ENCODE data around the gene RNF168.
"Not testable (repeated sequence)": the region's sequence is repeated elsewhere in the genome, so short reads cannot be mapped to it uniquely, and the experiment has no call there.

RNF168 gene

GRCh38 chr3:196514913-196515621, 11.5 kb upstream of the RNF168 start, which contains the start of gene SMCO1:
TSS of gene SMCO1 (minus strand) at chr3:196515346. CDS start at chr3:196515209, 137 bp downstream.
- no peak for DNase-seq (ENCODE audit: low read depth in 2 of 2)

GRCh38 chr3:196514350-196514716, 10.8 kb upstream of the RNF168 start:
- no peak for DNase-seq (ENCODE audit: low read depth in 2 of 2)

GRCh38 chr3:196513697-196514349, 10.3 kb upstream of the RNF168 start:
- no peak for DNase-seq (ENCODE audit: low read depth in 2 of 2)

GRCh38 chr3:196511646-196512425, 8.3 kb upstream of the RNF168 start:
- DNase-seq (ENCODE audit: low read depth in 2 of 2), result not testable (repeated sequence)

- DNase-seq (ENCODE audit: low read depth in 2 of 2), result not testable (repeated sequence)
Observed at GRCh38 chr3:196511108-196511507, 7.5 kb upstream of the RNF168 start.

GRCh38 chr3:196506687-196507086, 3.1 kb upstream of the RNF168 start:
- DNase-seq (ENCODE audit: low read depth in 2 of 2), result no peak

GRCh38 chr3:196504556-196504955, 988 bp upstream of the RNF168 start:
- DNase-seq (ENCODE audit: low read depth in 2 of 2), result no peak

- not testable (repeated sequence) for DNase-seq (ENCODE audit: low read depth in 2 of 2)
Observed at GRCh38 chr3:196504077-196504398, 470 bp upstream of the RNF168 start.

GRCh38 chr3:196502775-196503195, 783 bp downstream of the RNF168 start:
- DNase-seq (ENCODE audit: low read depth in 2 of 2), result peak; percentile 13 to 29

GRCh38 chr3:196501316-196502044, 2.1 kb downstream of the RNF168 start:
- no peak for DNase-seq (ENCODE audit: low read depth in 2 of 2)

GRCh38 chr3:196499807-196500524, 3.6 kb downstream of the RNF168 start:
- DNase-seq (ENCODE audit: low read depth in 2 of 2), result no peak

- DNase-seq (ENCODE audit: low read depth in 2 of 2), result no peak
Observed at GRCh38 chr3:196499061-196499460, 4.5 kb downstream of the RNF168 start.

- DNase-seq (ENCODE audit: low read depth in 2 of 2), result no peak
Observed at GRCh38 chr3:196498297-196498696, 5.3 kb downstream of the RNF168 start.

- DNase-seq (ENCODE audit: low read depth in 2 of 2), result no peak
Observed at GRCh38 chr3:196496183-196496582, 7.4 kb downstream of the RNF168 start.

- no peak for DNase-seq (ENCODE audit: low read depth in 2 of 2)
Observed at GRCh38 chr3:196493292-196493691, 10.3 kb downstream of the RNF168 start.

- DNase-seq (ENCODE audit: low read depth in 2 of 2), result no peak
Observed at GRCh38 chr3:196492080-196492479, 11.5 kb downstream of the RNF168 start.

GRCh38 chr3:196489747-196490146, 13.8 kb downstream of the RNF168 start:
- DNase-seq (ENCODE audit: low read depth in 2 of 2), result no peak

- peak in 1 of 2 donors; percentile 17 for DNase-seq (ENCODE audit: low read depth in 2 of 2)
Observed at GRCh38 chr3:196486263-196486662, 17.3 kb downstream of the RNF168 start.

GRCh38 chr3:196477678-196478077, 25.9 kb downstream of the RNF168 start:
- DNase-seq (ENCODE audit: low read depth in 2 of 2), result no peak

- DNase-seq (ENCODE audit: low read depth in 2 of 2), result no peak
Observed at GRCh38 chr3:196472286-196472685, 31.3 kb downstream of the RNF168 start.

- no peak for DNase-seq (ENCODE audit: low read depth in 2 of 2)
Observed at GRCh38 chr3:196471551-196471950, 32.0 kb downstream of the RNF168 start.
